Measurements from ENCODE around the gene PRRT2. TPM values are rescaled to one million over a fixed set of nuclear protein-coding genes. Genes with fewer than 3 reads are reported as not detected.
"Not testable (repeated sequence)": the region's sequence is repeated elsewhere in the genome, so short reads cannot be mapped to it uniquely, and the experiment has no call there.

The PRRT2 gene
- total RNA-seq, 4 donors from 2014 or later = 1.1 to 3.6 (median 1.4) TPM; not detected in 1

DNA sequence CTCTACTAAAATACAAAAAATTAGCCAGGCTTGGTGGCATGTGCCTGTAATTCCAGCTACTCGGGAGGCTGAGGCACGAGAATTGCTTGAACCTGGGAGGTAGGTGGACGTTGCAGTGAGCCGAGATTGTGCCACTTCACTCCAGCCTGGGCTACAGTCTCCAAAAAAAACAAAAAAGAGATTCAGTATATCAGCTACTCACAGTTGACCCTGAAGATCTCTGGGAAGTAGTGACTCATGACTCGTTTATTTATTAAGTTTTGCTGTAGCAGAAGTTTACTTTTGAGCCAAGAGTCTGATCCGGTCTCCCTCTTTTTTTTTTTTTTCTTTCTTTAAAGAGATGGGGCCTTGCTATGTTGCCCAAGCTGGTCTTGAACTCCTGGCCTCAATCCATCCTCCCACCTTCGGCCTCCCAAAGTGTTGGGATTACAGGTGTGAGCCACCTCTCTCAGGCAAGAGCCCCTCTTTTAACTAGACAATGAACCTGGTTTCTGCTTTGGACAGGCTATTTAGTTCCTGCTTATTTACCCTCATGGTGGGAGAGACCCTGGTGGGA is 12.7 kb downstream of the PRRT2 start:
- intact Hi-C loops (cut with DNase I; ENCODE audit: low total_unique reads) = no loop called here
- no peak for TF ChIP-seq POLR2A (IDR thresholded peaks at IDR 0.05)
- TF ChIP-seq, protein P1, sequence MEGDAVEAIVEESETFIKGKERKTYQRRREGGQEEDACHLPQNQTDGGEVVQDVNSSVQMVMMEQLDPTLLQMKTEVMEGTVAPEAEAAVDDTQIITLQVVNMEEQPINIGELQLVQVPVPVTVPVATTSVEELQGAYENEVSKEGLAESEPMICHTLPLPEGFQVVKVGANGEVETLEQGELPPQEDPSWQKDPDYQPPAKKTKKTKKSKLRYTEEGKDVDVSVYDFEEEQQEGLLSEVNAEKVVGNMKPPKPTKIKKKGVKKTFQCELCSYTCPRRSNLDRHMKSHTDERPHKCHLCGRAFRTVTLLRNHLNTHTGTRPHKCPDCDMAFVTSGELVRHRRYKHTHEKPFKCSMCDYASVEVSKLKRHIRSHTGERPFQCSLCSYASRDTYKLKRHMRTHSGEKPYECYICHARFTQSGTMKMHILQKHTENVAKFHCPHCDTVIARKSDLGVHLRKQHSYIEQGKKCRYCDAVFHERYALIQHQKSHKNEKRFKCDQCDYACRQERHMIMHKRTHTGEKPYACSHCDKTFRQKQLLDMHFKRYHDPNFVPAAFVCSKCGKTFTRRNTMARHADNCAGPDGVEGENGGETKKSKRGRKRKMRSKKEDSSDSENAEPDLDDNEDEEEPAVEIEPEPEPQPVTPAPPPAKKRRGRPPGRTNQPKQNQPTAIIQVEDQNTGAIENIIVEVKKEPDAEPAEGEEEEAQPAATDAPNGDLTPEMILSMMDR (IDR thresholded peaks at IDR 0.05) = no peak
- no peak for DNase-seq (ENCODE audit: low spot score in 2 of 2)
- 22 to 32% methylated on average over 7 of the region's 7 CpGs for WGBS, 2 donors
- H3K4me3 ChIP-seq (ENCODE audit: low read depth, poor library complexity, severe bottlenecking) = no peak overlapping the region

- WGBS, 2 donors = 41 to 47% methylated on average over 10 of the region's 10 CpGs
- no peak for DNase-seq (ENCODE audit: low spot score in 2 of 2)
- H3K4me3 ChIP-seq (ENCODE audit: low read depth, poor library complexity, severe bottlenecking) = no peak overlapping the region
- intact Hi-C loops (cut with DNase I; ENCODE audit: low total_unique reads) = no loop called here
- no peak for TF ChIP-seq POLR2A (IDR thresholded peaks at IDR 0.05)
- TF ChIP-seq, protein P1 (IDR thresholded peaks at IDR 0.05) = no peak
Observed at GRCh38 chr16:29825145-29826044, 13.4 kb downstream of the PRRT2 start.

- TF ChIP-seq, protein P1 (IDR thresholded peaks at IDR 0.05) = no peak
- no peak for TF ChIP-seq POLR2A (IDR thresholded peaks at IDR 0.05)
- no peak overlapping the region for H3K4me3 ChIP-seq (ENCODE audit: low read depth, poor library complexity, severe bottlenecking)
- intact Hi-C loops (cut with DNase I; ENCODE audit: low total_unique reads) = no loop called here
- no peak for DNase-seq (ENCODE audit: low spot score in 2 of 2)
- 83 to 95% methylated on average over 8 of the region's 8 CpGs for WGBS, 2 donors
Observed at GRCh38 chr16:29826342-29826695, 14.3 kb downstream of the PRRT2 start.

- no peak overlapping the region for H3K4me3 ChIP-seq (ENCODE audit: low read depth, poor library complexity, severe bottlenecking)
- DNase-seq (ENCODE audit: low spot score in 2 of 2) = no peak
- intact Hi-C loops (cut with DNase I; ENCODE audit: low total_unique reads) = no loop called here
- TF ChIP-seq POLR2A (IDR thresholded peaks at IDR 0.05) = no peak
- TF ChIP-seq, protein P1 (IDR thresholded peaks at IDR 0.05) = no peak
- 90 to 92% methylated on average over 11 of the region's 11 CpGs for WGBS, 2 donors
Observed at GRCh38 chr16:29830774-29831173, 18.8 kb downstream of the PRRT2 start.

GRCh38 chr16:29831490-29831889 is 19.5 kb downstream of the PRRT2 start:
- 46 to 55% methylated on average over 2 of the region's 2 CpGs for WGBS, 2 donors
- no peak overlapping the region for H3K4me3 ChIP-seq (ENCODE audit: low read depth, poor library complexity, severe bottlenecking)
- DNase-seq (ENCODE audit: low spot score in 2 of 2) = no peak
- TF ChIP-seq POLR2A (IDR thresholded peaks at IDR 0.05) = no peak
- TF ChIP-seq, protein P1 (IDR thresholded peaks at IDR 0.05) = no peak
- intact Hi-C loops (cut with DNase I; ENCODE audit: low total_unique reads) = no loop called here

DNA sequence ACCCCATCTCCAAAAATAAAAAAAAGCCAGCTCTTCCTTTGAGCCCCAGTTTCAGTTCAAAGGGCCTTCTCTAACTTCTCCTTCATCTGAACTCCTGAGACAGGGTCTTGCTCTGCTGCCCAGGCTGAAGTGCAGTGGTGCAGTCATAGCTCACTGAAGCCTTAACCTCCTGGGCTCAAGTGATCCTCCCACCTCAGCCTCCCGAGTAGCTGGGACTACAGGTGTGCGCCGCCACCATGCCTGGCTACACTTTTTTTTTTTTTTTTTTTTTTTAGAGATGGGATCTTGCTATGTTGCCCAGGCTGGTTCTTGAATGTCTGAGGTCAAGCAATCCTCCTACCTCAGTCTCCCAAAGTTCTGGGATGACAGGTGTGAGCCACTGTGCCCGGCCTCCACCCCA is 21.2 kb downstream of the PRRT2 start:
- intact Hi-C loops (cut with DNase I; ENCODE audit: low total_unique reads); H3K4me3 ChIP-seq (ENCODE audit: low read depth, poor library complexity, severe bottlenecking); DNase-seq (ENCODE audit: low spot score in 2 of 2): not testable (repeated sequence)
- WGBS, 2 donors = 94 to 98% methylated on average over 4 of the region's 4 CpGs

Data from lower leg skin (tissue), 4 donors.